GM12891 (cell line): ENCODE measurements around the gene OR5M3. TPM values are rescaled to one million over a fixed set of nuclear protein-coding genes. Genes with fewer than 3 reads are reported as not detected.
A peak's percentile ranks its signal among the peaks of the same experiment; 100 is the strongest.

ENCODE experiments used
- DNase-seq: peaks from one replicate; pipeline ENCODE4 v3.0.0; 2011; ENCODE audit warnings: low spot score; ENCODE audit not compliant: insufficient read length
- FAIRE-seq: peaks from 2 replicates; lab custom pipeline; 2011; peaks lifted over from hg19 to GRCh38; lab: Jason Lieb, UNC
- PAX5 ChIP-seq: IDR thresholded peaks from 2 replicates; pipeline ENCODE4 v1.6.1; 2011; ENCODE audit warnings: low read length, moderate library complexity, mild to moderate bottlenecking; ENCODE audit not compliant: insufficient read depth, severe bottlenecking
- POLR2A ChIP-seq: IDR thresholded peaks from 2 replicates; pipeline ENCODE4 v1.6.1; 2011; ENCODE audit warnings: low read depth, low read length, control low read depth
- POLR2AphosphoS5 ChIP-seq: IDR thresholded peaks from 2 replicates; pipeline ENCODE4 v1.6.1; 2011; ENCODE audit warnings: low read depth, low read length, control low read depth
- POU2F2 ChIP-seq: IDR thresholded peaks from 2 replicates; pipeline ENCODE4 v1.6.1; 2011; ENCODE audit warnings: low read depth, mild to moderate bottlenecking, control low read depth, low read length, moderate library complexity
- SPI1 ChIP-seq: IDR thresholded peaks from 2 replicates; pipeline ENCODE4 v1.6.1; 2011; ENCODE audit warnings: low read depth, low read length, control low read depth
- TAF1 ChIP-seq: IDR thresholded peaks from 2 replicates; pipeline ENCODE4 v1.6.1; 2011; ENCODE audit warnings: low read depth, low read length, control low read depth
- polyA plus RNA-seq: library from polyadenylated mRNA; unstranded; fragments of >200 nt; gene quantifications from one replicate; pipeline ENCODE4 v1.2.1, GENCODE V29; 2012; ENCODE audit warnings: low read depth, missing spikeins, inconsistent platforms; ENCODE audit not compliant: missing spikeins

The OR5M3 gene
- polyA plus RNA-seq, result not detected

- DNase-seq, result no peak
- no peak for FAIRE-seq
Observed at GRCh38 chr11:56473252-56473651, at the start of gene OR5M3. OR5M3 (minus strand) TSS chr11:56473352; CDS start chr11:56470497, 2,855 bp downstream.

GRCh38 chr11:56522008-56522407 lies 48.9 kb upstream of the OR5M3 start:
- FAIRE-seq (peak; percentile 31), DNase-seq (no peak)
- TF ChIP-seq SPI1 (no peak), POU2F2 (no peak), POLR2A (no peak), TAF1 (no peak), POLR2AphosphoS5 (no peak), PAX5 (no peak)

More at GRCh38 chr11:56473252-56473651, at the start of gene OR5M3:
- TF ChIP-seq SPI1, result no peak
- no peak for TF ChIP-seq POU2F2
- TF ChIP-seq POLR2A, result no peak
- no peak for TF ChIP-seq POLR2AphosphoS5
- TF ChIP-seq PAX5, result no peak
- TF ChIP-seq TAF1, result no peak

- TF ChIP-seq POLR2A (no peak), PAX5 (no peak), SPI1 (no peak), TAF1 (no peak), POU2F2 (no peak), POLR2AphosphoS5 (no peak)
- no peak for DNase-seq
- no peak for FAIRE-seq
Observed at GRCh38 chr11:56513280-56513679, 40.1 kb upstream of the OR5M3 start.

- TF ChIP-seq SPI1, result no peak
- TF ChIP-seq POLR2AphosphoS5, result no peak
- no peak for TF ChIP-seq POLR2A
- TF ChIP-seq TAF1, result no peak
- TF ChIP-seq PAX5, result no peak
- TF ChIP-seq POU2F2, result no peak
- FAIRE-seq (no peak), DNase-seq (no peak)
Observed at GRCh38 chr11:56509439-56509838, 36.3 kb upstream of the OR5M3 start.

- no peak for TF ChIP-seq POLR2AphosphoS5
- TF ChIP-seq POLR2A, result no peak
- no peak for TF ChIP-seq TAF1
- no peak for TF ChIP-seq SPI1
- no peak for TF ChIP-seq POU2F2
- TF ChIP-seq PAX5, result no peak
- no peak for FAIRE-seq
Observed at GRCh38 chr11:56497010-56497409, 23.9 kb upstream of the OR5M3 start.

GRCh38 chr11:56495117-56495516 lies 22.0 kb upstream of the OR5M3 start:
- TF ChIP-seq POLR2AphosphoS5 (no peak), SPI1 (no peak), POLR2A (no peak), POU2F2 (no peak), TAF1 (no peak), PAX5 (no peak)
- FAIRE-seq (no peak), DNase-seq (no peak)

More at GRCh38 chr11:56497010-56497409, 23.9 kb upstream of the OR5M3 start:
- no peak for DNase-seq

GRCh38 chr11:56491270-56491669 lies 18.1 kb upstream of the OR5M3 start, which contains the start of gene OR5M8:
OR5M8 (minus strand) TSS chr11:56491370; CDS start chr11:56491370, 0 bp downstream.
- no peak for DNase-seq
- no peak for TF ChIP-seq POU2F2
- TF ChIP-seq TAF1, result no peak
- TF ChIP-seq POLR2AphosphoS5, result no peak
- no peak for TF ChIP-seq PAX5
- no peak for TF ChIP-seq POLR2A
- TF ChIP-seq SPI1, result no peak
- FAIRE-seq, result no peak

- DNase-seq (no peak), FAIRE-seq (no peak)
- no peak for TF ChIP-seq SPI1
- no peak for TF ChIP-seq PAX5
- no peak for TF ChIP-seq POLR2A
- no peak for TF ChIP-seq TAF1
- no peak for TF ChIP-seq POU2F2
- no peak for TF ChIP-seq POLR2AphosphoS5
Observed at GRCh38 chr11:56486801-56487200, 13.6 kb upstream of the OR5M3 start.

GRCh38 chr11:56474729-56475235 lies 1.6 kb upstream of the OR5M3 start:
- TF ChIP-seq PAX5 (no peak), POU2F2 (no peak), POLR2AphosphoS5 (no peak), SPI1 (no peak), TAF1 (no peak), POLR2A (no peak)
- DNase-seq, result no peak
- no peak for FAIRE-seq

GRCh38 chr11:56457076-56457475 lies 16.1 kb downstream of the OR5M3 start:
- TF ChIP-seq POLR2A, result no peak
- no peak for TF ChIP-seq POLR2AphosphoS5
- TF ChIP-seq SPI1, result no peak
- TF ChIP-seq PAX5, result no peak
- no peak for TF ChIP-seq TAF1
- no peak for TF ChIP-seq POU2F2
- no peak for FAIRE-seq
- no peak for DNase-seq

GRCh38 chr11:56453521-56453920 lies 19.6 kb downstream of the OR5M3 start:
- DNase-seq (no peak), FAIRE-seq (no peak)
- TF ChIP-seq TAF1 (no peak), POLR2A (no peak), POLR2AphosphoS5 (no peak), SPI1 (no peak), POU2F2 (no peak), PAX5 (no peak)
